Upper lobe of right lung (tissue), 1 donor: ENCODE results near the gene HBG2. TPM values are rescaled to one million over a fixed set of nuclear protein-coding genes. Genes with fewer than 3 reads are reported as not detected.
"Not testable (repeated sequence)": the region's sequence is repeated elsewhere in the genome, so short reads cannot be mapped to it uniquely, and the experiment has no call there.

Experiments
- ATAC-seq: fragments of 200-7000 bp; cut with Tn5 transposase; one replicate; pipeline ENCODE4 v1.9.1; 2020; ENCODE audit warnings: mild to moderate bottlenecking, moderate library complexity
- DNase-seq: peaks from one replicate; pipeline ENCODE4 v3.0.0-alpha.2; 2020
- H3K27ac ChIP-seq: fragments of 200-600 bp; one replicate; pipeline ENCODE4 v1.8.0; 2022
- H3K27me3 ChIP-seq: fragments of 200-600 bp; one replicate; pipeline ENCODE4 v1.8.0; 2022; ENCODE audit warnings: mild to moderate bottlenecking
- H3K36me3 ChIP-seq: fragments of 200-600 bp; one replicate; pipeline ENCODE4 v1.8.0; 2022
- H3K4me1 ChIP-seq: fragments of 200-600 bp; one replicate; pipeline ENCODE4 v1.8.0; 2022
- H3K4me3 ChIP-seq: fragments of 200-600 bp; one replicate; pipeline ENCODE4 v1.8.0; 2022; ENCODE audit warnings: mild to moderate bottlenecking
- H3K9me3 ChIP-seq: fragments of 200-600 bp; one replicate; pipeline ENCODE4 v1.8.0; 2022
- intact Hi-C: fragments of 100-400 bp; cut with DNase I; formaldehyde crosslinking; loops from one replicate; pipeline ENCODE4 v1.11.0; 2022
- total RNA-seq: library from RNA; stranded (reverse); fragmentation: NEBNext Ultra II Directional; extraction: Animal tissue kit (Norgen Biotek cat#: 25700); gene quantifications from one replicate; pipeline ENCODE4 v1.2.1, GENCODE V29; 2021
- TF ChIP-seq, protein P1 (sequence below): fragments of 200-600 bp; IDR thresholded peaks from one replicate; pipeline ENCODE4 v1.8.0; 2022; ENCODE audit warnings: antibody characterized with exemption
- donor health status: DM: no; HTN: yes; CAD: no; lungs with severe emphysema.

Gene HBG2
- total RNA-seq, 1 donor from 2014 or later, result 1.0 TPM

DNA sequence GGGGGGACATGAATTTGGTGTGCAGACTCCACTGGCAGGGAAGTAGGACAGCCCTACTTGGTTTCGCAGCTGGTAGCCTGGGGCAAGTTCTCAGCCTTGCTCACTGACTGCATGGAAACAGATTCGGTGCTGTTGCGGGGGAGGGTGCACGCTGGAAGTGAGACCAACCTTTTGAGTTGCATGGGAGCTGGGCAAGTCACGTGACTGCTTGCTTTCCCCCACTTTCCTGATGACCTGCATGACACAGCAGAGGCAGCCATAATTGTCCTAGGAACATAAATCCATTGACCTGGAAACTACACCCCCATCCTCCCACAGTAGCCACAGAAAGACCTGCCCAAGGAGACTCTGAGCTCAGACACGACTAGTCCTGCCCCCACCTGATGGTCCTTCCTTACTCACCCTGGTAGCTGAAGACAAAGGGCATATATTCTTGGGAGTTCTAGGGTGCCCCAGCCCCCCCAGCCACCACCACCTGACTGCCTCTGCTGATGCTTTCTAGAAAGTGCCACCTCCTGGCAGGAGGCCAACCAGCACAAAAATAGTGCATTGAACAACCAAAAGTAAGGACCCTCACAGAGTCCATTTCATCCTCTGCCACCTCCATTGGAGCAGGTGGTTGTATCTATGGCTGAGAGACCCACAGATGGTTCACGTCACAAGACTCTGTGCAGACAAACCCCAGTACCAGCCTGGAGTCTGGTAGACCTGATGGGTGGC is 4.1 kb upstream of the HBG2 start:
- no peak overlapping the region for H3K27ac ChIP-seq
- no peaks in the 10 kb centered on the region for H3K36me3 ChIP-seq
- DNase-seq (no peak), ATAC-seq (no peak)
- no peak overlapping the region for H3K4me3 ChIP-seq
- H3K4me1 ChIP-seq, result no peaks in the 10 kb centered on the region
- TF ChIP-seq, protein P1, sequence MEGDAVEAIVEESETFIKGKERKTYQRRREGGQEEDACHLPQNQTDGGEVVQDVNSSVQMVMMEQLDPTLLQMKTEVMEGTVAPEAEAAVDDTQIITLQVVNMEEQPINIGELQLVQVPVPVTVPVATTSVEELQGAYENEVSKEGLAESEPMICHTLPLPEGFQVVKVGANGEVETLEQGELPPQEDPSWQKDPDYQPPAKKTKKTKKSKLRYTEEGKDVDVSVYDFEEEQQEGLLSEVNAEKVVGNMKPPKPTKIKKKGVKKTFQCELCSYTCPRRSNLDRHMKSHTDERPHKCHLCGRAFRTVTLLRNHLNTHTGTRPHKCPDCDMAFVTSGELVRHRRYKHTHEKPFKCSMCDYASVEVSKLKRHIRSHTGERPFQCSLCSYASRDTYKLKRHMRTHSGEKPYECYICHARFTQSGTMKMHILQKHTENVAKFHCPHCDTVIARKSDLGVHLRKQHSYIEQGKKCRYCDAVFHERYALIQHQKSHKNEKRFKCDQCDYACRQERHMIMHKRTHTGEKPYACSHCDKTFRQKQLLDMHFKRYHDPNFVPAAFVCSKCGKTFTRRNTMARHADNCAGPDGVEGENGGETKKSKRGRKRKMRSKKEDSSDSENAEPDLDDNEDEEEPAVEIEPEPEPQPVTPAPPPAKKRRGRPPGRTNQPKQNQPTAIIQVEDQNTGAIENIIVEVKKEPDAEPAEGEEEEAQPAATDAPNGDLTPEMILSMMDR, result no peak
- intact Hi-C loops, result no loop called here
- no peaks in the 10 kb centered on the region for H3K27me3 ChIP-seq
- no peaks in the 10 kb centered on the region for H3K9me3 ChIP-seq

DNA sequence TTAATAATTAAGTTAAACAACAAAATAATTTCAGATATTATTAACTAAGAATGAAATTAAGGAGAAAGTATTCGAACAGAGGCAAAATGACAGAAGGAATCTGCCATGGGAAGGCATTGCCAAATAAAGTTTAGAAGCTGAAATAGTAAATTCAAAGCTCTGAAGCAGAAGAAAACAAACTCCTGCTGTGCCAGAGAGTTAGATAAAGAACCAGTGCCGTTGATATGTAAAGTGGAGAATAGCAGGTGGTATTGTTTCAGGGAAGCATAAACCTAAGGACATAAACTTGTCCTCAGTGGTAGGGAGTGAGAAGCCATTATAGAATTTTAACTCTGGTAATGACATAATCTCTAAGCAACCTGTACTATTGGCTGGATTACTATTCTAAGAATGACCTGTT is 2.7 kb upstream of the HBG2 start:
- H3K27me3 ChIP-seq, result no peaks in the 10 kb centered on the region
- ATAC-seq (no peak), DNase-seq (no peak)
- no peaks in the 10 kb centered on the region for H3K4me1 ChIP-seq
- H3K36me3 ChIP-seq, result no peaks in the 10 kb centered on the region
- TF ChIP-seq, protein P1, result no peak
- H3K9me3 ChIP-seq, result no peaks in the 10 kb centered on the region
- no peak overlapping the region for H3K27ac ChIP-seq
- intact Hi-C loops, result no loop called here
- no peak overlapping the region for H3K4me3 ChIP-seq

DNA sequence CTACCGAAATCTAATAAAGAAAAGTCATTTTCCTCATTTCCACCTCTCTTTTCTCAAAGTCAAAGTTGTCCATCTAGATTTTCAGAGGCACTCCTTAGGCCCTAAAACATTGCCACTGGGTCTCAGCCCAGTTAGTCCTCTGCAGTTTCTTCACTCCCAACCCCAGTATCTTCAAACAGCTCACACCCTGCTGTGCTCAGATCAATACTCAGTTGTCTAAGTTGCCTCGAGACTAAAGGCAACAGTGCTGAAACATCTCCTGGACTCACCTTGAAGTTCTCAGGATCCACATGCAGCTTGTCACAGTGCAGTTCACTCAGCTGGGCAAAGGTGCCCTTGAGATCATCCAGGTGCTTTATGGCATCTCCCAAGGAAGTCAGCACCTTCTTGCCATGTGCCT is 558 bp downstream of the HBG2 start:
- DNase-seq, intact Hi-C loops, H3K27ac ChIP-seq, H3K9me3 ChIP-seq, H3K27me3 ChIP-seq, H3K4me1 ChIP-seq, H3K4me3 ChIP-seq, H3K36me3 ChIP-seq: not testable (repeated sequence)
- ATAC-seq, result peak; percentile 24

DNA sequence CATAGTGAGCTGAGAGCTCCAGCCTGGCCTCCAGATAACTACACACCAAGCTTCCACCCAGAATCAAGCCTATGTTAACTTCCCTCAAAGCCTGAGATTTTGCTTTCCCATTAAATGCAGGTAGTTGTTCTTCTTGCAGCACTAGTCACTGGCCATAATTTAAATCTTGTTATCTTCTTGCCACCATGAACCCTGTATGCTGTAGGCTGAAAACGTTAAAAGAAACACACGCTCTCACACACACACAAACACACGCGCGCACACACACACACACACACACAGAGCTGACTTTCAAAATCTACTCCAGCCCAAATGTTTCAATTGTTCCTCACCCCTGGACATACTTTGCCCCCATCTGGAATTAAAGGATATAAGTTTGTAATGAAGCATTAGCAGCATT is 1.1 kb downstream of the HBG2 start:
- ATAC-seq, H3K27me3 ChIP-seq, intact Hi-C loops, H3K4me1 ChIP-seq, DNase-seq, H3K36me3 ChIP-seq, H3K9me3 ChIP-seq, H3K27ac ChIP-seq, H3K4me3 ChIP-seq: not testable (repeated sequence)

DNA sequence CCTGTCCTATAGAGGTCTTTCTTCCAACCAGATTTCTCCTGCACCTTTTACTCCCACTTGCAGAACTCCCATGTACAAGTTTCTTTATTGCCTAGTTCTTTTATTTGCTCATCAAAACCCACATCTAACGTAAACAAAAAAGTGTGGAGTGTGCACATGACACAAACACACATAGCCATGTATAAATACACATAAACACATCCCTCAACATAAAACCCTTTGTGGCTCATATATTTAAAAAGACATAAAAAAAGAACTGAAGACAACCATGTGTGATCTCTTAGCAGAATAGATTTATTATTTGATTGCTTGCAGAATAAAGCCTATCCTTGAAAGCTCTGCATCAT is 1.7 kb downstream of the HBG2 start:
- no peak for DNase-seq
- intact Hi-C loops, result no loop called here
- ATAC-seq, result no peak
- H3K9me3 ChIP-seq, result no peaks in the 10 kb centered on the region
- no peaks in the 10 kb centered on the region for H3K4me1 ChIP-seq
- TF ChIP-seq, protein P1, result no peak
- no peak overlapping the region for H3K27ac ChIP-seq
- H3K4me3 ChIP-seq, result no peak overlapping the region
- H3K36me3 ChIP-seq, result no peaks in the 10 kb centered on the region
- H3K27me3 ChIP-seq, result no peaks in the 10 kb centered on the region

DNA sequence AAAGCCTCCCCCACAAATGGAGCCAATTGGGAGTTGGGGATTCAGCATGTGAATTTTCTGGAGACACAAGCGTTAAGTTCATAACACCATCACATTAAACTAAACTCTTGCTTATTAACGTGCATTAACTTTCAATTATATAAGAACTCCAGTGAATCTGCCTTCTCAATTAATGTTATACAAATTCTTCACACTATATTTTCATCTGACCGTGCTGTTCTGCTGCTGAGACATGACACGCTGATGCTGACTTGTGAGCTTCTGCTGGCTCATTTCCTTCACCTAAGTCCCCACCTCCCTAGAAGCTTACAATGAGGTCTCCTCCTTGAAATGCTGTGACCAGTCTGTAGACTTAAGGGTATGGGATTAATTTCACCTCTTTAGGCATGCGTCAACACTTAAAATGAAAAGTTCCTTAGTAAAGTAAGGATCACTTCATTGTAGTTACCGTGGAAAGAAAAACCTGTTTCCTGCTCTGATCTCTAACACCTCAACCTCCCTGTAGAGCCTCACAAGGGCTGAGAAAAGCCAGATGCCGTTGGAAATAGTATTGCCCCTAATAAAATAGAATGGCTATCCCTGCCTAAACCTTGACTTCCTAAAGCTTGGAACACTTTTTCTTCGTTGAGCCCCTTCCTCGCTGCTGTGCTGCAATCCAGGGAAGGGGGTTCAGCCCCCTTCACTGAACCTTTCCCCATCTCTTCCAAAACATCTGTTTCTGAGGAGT is 2.2 kb downstream of the HBG2 start:
- no peaks in the 10 kb centered on the region for H3K27me3 ChIP-seq

More for the DNA sequence above, 2.2 kb downstream of the HBG2 start:
- no peaks in the 10 kb centered on the region for H3K36me3 ChIP-seq
- no peak overlapping the region for H3K27ac ChIP-seq
- H3K4me3 ChIP-seq, result no peak overlapping the region
- ATAC-seq (no peak), DNase-seq (no peak)
- TF ChIP-seq, protein P1, result no peak
- no peaks in the 10 kb centered on the region for H3K4me1 ChIP-seq
- intact Hi-C loops, result no loop called here
- H3K9me3 ChIP-seq, result no peaks in the 10 kb centered on the region
